AML-193 (cell line): ENCODE measurements around the gene DROSHA.
A peak's percentile ranks its signal among the peaks of the same experiment; 100 is the strongest.
"Not testable (repeated sequence)": the region's sequence is repeated elsewhere in the genome, so short reads cannot be mapped to it uniquely, and the experiment has no call there.

ENCODE experiments used
- DNase-seq, 2 experiments: peaks; one replicate each; lab custom pipeline; 2025; lab: John Stamatoyannopoulos, UW

Gene DROSHA, protein sequence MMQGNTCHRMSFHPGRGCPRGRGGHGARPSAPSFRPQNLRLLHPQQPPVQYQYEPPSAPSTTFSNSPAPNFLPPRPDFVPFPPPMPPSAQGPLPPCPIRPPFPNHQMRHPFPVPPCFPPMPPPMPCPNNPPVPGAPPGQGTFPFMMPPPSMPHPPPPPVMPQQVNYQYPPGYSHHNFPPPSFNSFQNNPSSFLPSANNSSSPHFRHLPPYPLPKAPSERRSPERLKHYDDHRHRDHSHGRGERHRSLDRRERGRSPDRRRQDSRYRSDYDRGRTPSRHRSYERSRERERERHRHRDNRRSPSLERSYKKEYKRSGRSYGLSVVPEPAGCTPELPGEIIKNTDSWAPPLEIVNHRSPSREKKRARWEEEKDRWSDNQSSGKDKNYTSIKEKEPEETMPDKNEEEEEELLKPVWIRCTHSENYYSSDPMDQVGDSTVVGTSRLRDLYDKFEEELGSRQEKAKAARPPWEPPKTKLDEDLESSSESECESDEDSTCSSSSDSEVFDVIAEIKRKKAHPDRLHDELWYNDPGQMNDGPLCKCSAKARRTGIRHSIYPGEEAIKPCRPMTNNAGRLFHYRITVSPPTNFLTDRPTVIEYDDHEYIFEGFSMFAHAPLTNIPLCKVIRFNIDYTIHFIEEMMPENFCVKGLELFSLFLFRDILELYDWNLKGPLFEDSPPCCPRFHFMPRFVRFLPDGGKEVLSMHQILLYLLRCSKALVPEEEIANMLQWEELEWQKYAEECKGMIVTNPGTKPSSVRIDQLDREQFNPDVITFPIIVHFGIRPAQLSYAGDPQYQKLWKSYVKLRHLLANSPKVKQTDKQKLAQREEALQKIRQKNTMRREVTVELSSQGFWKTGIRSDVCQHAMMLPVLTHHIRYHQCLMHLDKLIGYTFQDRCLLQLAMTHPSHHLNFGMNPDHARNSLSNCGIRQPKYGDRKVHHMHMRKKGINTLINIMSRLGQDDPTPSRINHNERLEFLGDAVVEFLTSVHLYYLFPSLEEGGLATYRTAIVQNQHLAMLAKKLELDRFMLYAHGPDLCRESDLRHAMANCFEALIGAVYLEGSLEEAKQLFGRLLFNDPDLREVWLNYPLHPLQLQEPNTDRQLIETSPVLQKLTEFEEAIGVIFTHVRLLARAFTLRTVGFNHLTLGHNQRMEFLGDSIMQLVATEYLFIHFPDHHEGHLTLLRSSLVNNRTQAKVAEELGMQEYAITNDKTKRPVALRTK (N-terminal part only)

GRCh38 chr5:31531888-31532547 lies at the start of gene DROSHA, which contains the start of gene C5orf22:
DROSHA (minus strand) TSS chr5:31532093; CDS start chr5:31529059, 3,034 bp downstream.
C5orf22 (plus strand) TSS chr5:31532301; CDS start chr5:31532393, 92 bp downstream.
- DNase-seq: peak; percentile 89 to 90

DNA sequence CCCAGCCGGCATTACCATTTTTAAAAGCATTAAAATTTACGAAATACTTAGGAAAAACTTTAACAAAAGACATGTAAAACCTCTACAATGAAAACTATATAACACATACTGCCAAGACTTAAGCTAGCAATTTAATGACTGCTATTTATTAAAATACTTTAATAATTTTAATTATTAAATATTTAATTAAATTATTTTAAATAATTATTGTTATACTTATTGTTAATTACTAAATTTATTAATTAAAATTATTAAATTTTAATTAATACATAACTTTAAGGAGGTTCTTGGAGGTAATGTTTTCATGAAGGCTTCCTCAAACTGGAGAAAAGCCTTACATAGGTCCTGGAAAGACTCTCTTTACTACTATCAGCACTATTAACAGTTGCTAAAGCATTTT lies 47.7 kb upstream of the DROSHA start:
- DNase-seq: no peak

DNA sequence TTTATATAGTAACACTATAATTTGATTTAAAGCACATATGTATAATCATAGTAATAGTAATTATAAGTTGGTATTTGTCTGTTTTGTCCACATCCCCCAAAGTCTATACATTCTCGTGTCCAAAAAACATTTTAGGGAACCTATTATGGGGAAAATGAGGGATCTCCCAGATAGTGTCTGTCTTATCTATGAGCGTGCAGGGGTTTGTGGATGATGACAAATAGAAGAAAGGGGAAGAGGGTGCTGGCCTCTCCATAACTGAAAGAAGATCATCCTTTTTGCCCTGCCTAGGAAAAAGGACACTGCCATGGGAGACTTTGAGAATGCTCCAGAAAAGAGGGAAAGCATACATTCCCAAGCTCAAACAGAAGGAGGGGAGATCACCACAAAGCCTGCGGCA lies 45.5 kb upstream of the DROSHA start:
- DNase-seq: no peak

DNA sequence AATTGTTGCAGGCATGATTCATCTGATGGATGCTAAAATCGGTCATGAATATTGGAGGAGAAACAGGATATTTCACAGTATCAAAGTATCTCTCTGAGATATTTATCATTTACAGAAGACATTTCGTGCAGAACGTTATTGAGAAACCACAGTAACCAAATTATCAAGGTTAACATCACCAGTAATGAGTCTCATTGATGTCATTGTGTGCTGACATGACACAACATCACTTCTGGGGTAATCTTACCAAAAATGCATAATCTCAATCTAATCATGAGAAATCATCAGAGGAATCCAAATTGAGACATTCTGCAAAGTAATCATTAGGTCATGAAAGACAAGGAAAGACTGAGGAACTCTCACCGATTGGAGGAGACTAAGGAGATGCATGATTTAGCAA lies 42.9 kb upstream of the DROSHA start:
- DNase-seq: no peak

DNA sequence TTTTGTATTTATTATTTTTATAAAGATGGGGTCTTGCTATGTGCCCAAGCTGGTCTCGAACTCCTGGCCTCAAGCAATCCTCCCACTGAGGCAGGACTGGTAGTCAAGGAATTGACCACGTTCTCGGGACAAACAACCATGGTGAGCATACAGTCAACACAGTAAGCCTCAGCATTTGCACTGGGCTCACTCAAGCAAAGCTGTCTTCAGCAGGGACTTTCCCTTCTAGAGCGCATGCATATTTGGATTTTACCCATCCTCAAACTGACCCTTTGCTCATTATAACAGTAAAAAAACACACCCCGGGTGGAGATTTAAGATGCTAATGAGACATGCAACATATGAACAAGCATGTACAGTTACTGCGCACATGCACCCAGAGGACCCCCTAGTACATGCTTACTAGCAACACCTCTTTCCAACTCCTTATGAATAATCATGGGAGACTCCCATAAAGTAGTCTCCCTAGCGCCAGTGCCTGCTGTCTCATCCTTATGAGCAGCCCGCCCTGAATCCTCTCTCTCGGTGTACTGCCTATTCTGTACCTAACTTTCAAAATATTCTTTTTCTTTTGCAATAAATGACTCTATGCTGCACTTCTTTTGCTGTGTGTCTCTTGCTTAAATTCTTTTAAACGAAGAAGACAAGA lies 41.7 kb upstream of the DROSHA start:
- no peak for DNase-seq

DNA sequence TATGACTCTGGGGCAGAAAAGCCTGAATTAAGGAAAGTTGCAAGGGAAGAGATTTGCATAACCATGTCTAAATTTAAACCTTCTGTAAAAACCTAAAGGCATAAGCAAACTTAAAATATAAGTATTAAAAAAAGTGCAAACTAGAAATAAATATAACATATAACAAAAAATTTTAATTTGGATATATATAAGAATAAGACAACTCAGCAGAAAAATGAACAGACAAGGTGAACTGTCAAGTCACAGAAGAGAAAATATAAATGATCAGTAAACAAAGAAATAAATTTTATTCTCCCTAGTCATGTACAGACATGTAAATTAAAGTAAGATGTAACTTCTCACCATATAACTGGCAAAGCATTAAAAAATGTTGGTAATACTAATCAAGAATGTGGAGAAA lies 37.2 kb upstream of the DROSHA start:
- DNase-seq: no peak

DNA sequence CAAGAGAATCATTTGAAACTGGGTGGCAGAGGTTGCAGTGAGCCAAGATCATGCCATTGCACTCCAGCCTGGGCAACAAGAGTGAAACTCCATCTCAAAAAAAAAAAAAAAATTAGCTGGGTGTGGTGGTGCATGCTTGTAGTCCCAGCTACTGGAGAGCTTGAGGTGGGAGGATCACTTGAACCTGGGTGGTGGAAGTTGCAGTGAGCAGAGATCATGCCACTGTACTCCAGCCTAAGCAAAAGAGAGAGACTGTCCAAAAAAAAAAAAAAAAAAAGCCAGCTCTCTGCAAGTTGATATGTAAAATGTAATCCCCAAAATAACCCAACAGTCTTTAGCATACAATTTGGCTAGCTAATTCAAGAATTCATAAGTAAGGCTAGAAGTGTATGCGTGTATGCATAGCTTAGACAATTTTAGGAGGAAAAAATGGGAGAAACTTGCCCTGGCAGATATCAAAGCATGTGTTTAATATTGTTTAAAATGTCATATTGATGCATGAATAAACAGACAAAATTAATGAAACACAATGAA lies 36.5 kb upstream of the DROSHA start:
- no peak for DNase-seq

DNA sequence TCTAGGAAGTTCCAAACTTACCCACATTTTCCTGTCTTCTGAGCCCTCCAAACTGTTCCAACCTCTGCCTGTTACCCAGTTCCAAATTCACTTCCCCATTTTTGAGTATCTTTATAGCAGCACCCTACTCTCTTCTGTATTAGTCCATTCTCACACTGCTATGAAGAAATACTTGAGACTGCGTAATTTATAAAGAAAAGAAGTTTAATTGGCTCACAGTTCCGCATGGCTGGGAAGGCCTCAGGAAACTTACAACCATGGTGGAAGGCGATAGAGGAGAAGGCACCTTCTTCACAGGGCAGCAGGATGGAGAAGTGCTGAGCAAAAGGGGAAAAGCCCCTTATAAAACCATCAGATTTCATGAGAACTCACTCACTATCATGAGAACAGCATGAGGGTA lies 34.5 kb upstream of the DROSHA start:
- DNase-seq: peak; percentile 33 to 37

- no peak for DNase-seq
These were observed 31.3 kb upstream of the DROSHA start for GRCh38 chr5:31563216-31563615.

GRCh38 chr5:31561946-31562345 lies 30.1 kb upstream of the DROSHA start:
- DNase-seq: no peak

- DNase-seq: no peak
These were observed 28.0 kb upstream of the DROSHA start for GRCh38 chr5:31559942-31560341.

- DNase-seq: no peak
These were observed 24.6 kb upstream of the DROSHA start for GRCh38 chr5:31556461-31556860.

GRCh38 chr5:31554552-31554951 lies 22.7 kb upstream of the DROSHA start:
- DNase-seq: no peak

GRCh38 chr5:31553863-31554262 lies 22.0 kb upstream of the DROSHA start:
- no peak for DNase-seq

- DNase-seq: no peak
These were observed 20.0 kb upstream of the DROSHA start for GRCh38 chr5:31551878-31552277.

DNA sequence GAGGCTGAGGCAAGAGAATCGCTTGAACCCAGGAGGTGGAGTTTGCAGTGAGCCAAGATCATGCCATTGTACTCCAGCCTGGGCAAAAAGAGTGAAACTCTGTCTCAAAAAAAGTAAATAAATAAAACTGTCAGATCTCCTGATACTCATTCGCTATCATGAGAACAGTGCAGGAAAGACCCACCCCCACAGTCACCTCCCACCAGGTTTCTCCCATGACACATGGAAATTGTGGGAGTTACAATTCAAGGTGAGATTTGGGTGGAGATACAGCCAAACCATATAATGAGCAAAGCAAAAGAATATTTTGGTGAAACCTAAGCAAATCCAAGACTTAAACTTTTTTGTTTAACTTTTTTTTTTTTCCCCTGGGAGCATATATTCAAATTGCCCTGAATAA lies 17.2 kb upstream of the DROSHA start:
- not testable (repeated sequence) for DNase-seq

DNA sequence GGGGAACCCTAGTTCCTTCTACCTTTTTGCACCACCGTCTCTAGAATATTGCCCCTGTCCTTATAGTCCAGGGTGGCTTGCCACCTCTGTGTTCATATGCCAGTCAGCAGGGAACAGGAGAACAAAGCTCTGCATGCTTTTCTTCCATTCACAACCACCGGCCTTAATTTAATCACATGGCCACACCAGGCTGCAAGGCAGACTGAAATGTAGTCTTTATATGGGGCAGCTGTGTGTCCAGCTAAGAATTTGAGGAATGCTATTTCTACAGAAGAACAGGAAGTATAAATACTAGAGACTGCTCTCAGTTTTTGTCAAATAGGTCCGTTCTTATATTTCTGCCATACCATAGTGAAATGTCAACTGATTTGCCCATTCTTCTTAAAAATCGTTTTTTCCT lies 6.0 kb upstream of the DROSHA start:
- DNase-seq: no peak

DNA sequence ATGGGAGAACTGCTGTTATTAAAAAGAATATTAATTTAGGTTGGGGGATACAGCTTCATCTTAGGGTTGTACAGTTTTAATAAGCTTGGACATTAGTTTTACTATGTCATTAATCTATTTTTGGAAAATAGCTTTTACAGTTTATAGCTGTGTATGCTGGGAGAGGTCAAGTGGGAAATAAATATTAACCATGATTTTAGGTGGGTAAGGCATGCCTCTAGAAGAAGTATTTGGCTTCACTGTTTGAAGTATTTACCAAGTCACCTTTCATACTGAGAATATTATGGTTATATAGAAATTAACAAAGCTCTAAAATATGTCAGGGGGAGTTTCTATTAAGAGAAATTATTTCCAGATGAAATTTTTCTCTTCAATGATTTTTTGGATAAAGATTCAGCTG lies 5.5 kb upstream of the DROSHA start:
- DNase-seq: no peak

GRCh38 chr5:31536873-31537272 lies 5.0 kb upstream of the DROSHA start:
- DNase-seq: no peak

- no peak for DNase-seq
These were observed 2.7 kb upstream of the DROSHA start for GRCh38 chr5:31534527-31535046.

DNA sequence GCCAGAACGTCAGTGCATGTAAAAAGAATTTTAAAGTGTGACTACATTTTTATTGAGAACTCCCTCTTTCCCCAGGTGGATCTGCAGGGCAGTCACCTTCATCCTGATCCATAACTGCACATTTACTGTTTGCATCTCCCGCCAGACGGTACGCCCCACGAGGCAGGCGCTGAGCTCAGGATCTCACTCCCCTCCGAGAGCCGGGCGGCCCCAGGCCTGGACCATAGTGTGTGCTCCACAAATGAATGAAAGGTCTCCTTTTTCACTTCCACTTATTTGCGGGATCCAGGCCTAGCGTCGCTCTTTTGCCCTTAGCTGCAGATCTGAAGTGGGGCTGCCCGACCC lies 378 bp downstream of the DROSHA start:
- peak in 1 of 2 experiments; percentile 20 for DNase-seq
